HG03066 (cell line): ENCODE measurements around the gene NEK3.
A peak's percentile ranks its signal among the peaks of the same experiment; 100 is the strongest.
"Not testable (repeated sequence)": the region's sequence is repeated elsewhere in the genome, so short reads cannot be mapped to it uniquely, and the experiment has no call there.

Source experiments
- ATAC-seq: cut with Tn5 transposase; IDR thresholded peaks from one replicate; pipeline ENCODE4 v1.9.1; 2021; ENCODE audit warnings: low read depth; ENCODE audit not compliant: unreplicated experiment

NEK3 gene

GRCh38 chr13:52170828-52171391, 11.5 kb upstream of the NEK3 start:
- ATAC-seq: not testable (repeated sequence)

GRCh38 chr13:52169839-52170238, 10.4 kb upstream of the NEK3 start:
- ATAC-seq: no peak

- ATAC-seq: no peak
Observed at GRCh38 chr13:52165411-52165810, 6.0 kb upstream of the NEK3 start.

- no peak for ATAC-seq
Observed at GRCh38 chr13:52164989-52165388, 5.6 kb upstream of the NEK3 start.

GRCh38 chr13:52163878-52164277, 4.5 kb upstream of the NEK3 start:
- ATAC-seq: not testable (repeated sequence)

GRCh38 chr13:52162279-52163101, 3.1 kb upstream of the NEK3 start:
- ATAC-seq: no peak

GRCh38 chr13:52161181-52161646, 1.8 kb upstream of the NEK3 start:
- ATAC-seq: no peak

GRCh38 chr13:52160506-52160905, 1.1 kb upstream of the NEK3 start:
- ATAC-seq: no peak

- ATAC-seq: no peak
Observed at GRCh38 chr13:52160053-52160452, 656 bp upstream of the NEK3 start.

GRCh38 chr13:52158629-52159158, 703 bp downstream of the NEK3 start:
- peak; percentile 38 for ATAC-seq

GRCh38 chr13:52156724-52157261, 2.6 kb downstream of the NEK3 start:
- ATAC-seq: no peak

- no peak for ATAC-seq
Observed at GRCh38 chr13:52155177-52155576, 4.2 kb downstream of the NEK3 start.

- ATAC-seq: no peak
Observed at GRCh38 chr13:52147225-52147624, 12.2 kb downstream of the NEK3 start.

- ATAC-seq: no peak
Observed at GRCh38 chr13:52141299-52141698, 18.1 kb downstream of the NEK3 start.

GRCh38 chr13:52137489-52137888, 21.9 kb downstream of the NEK3 start:
- no peak for ATAC-seq

- no peak for ATAC-seq
Observed at GRCh38 chr13:52136763-52137162, 22.6 kb downstream of the NEK3 start.

GRCh38 chr13:52130641-52131040, 28.8 kb downstream of the NEK3 start:
- ATAC-seq: no peak

GRCh38 chr13:52128714-52129700, 30.4 kb downstream of the NEK3 start, which contains the start of gene NEK5:
TSS of gene NEK5 (minus strand) at chr13:52129073. CDS start at chr13:52127482, 1,591 bp downstream.
- ATAC-seq: peak; percentile 70

GRCh38 chr13:52127783-52128702, 31.4 kb downstream of the NEK3 start:
- peak; percentile 54 for ATAC-seq
